Measurements from ENCODE around the gene GNG7.

DNA sequence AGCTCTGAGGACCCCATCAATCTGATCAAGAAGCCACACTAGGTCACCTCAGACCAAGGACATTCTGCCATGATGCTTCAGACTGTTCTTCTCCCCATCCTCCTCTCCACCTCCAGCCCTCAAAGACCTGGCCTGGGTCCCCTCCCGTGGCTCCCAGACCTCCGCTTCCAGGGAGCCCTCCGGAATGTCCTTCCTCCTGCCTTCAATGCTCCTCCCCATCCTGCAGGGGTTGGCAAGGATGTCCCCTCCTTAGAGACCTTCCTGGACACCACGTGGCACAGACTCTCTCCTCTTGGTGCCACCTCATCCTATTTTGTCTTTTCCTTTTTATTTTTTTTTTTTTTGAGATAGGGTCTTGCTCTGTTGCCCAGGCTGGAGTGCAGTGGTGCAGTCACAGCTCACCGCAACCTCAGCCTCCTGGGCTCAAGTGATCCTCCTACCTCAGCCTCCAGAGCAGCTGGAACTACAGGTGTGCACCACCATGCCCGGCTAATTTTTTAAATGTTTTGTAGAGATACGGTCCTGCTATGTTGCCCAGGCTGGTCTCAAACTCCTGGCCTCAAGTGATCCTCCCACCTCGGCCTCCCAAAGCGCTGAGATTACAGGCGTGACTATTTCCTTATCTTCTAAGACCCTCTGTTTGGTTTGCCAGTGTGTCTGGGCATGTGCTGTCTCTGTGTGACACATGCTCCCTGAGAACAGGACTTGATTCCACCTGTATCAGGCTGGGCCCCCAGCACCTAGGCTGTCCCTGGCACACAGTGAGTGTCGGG, 84.9 kb downstream of the GNG7 start:
- TF ChIP-seq EZH2phosphoT487 (IDR thresholded peaks at IDR 0.05; ENCODE audit: borderline replicate concordance, low read length) (no peak), CTCF (IDR thresholded peaks at IDR 0.05; ENCODE audit: low read depth, low read length, poor library complexity, severe bottlenecking) (no peak)

Data from DOHH2 (cell line).